GM21576 (cell line): ENCODE measurements around the gene LCNL1.

Experiments used
- ATAC-seq: cut with Tn5 transposase; IDR thresholded peaks from one replicate; pipeline ENCODE4 v1.9.1; 2021; ENCODE audit warnings: mild to moderate bottlenecking, moderate library complexity; ENCODE audit not compliant: unreplicated experiment

Gene LCNL1

DNA sequence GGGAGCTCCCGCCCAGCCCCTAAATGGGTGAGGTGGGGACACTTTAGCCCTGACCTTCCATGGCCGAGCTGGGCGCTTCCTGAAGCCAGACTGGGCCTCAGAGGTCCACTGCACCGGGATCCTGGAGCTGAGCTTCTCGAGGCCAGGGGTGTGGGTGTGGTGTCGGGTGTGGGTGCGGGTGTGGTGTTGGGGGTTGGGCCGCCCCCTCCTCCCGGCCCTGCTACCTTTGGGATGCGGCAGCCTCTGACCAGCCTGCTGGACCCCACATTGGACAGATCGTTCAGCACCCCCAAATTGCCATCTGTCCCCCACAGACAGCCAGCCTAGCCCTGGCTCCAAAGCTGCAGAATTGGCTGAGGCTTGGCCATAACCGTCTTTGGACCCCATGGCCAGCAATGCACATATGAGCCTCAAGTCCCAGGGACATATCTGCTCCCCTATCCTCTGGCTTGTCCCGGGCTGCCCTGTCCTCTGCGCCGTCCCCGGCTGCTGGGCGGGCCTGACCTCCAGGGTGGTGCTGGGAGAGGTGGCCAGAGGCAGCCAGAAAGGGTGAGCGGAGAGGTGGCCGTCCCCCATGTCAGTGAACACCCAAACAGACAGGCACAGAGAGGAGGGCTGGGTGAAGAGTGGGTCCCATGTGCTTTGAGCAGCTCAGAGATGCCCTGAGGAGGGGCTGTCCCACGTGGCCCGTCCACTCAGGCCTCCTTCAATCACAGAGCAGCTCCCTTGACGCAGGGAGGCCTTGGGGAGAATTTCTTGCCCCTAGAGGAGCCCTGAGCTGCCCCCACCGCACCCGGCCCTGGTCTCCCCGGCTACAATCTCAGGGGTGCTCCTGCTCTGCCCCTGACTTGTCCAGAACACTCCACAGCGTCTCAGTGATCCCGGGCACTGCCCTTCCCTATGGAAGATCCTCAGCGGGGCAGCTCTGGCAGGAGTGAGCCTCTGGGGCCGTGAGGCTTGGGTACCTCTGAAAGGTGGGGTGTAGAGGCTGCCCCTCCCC is 8.9 kb upstream of the LCNL1 start:
- no peak for ATAC-seq

- no peak for ATAC-seq
These were observed 7.8 kb upstream of the LCNL1 start for GRCh38 chr9:136974817-136975535.

DNA sequence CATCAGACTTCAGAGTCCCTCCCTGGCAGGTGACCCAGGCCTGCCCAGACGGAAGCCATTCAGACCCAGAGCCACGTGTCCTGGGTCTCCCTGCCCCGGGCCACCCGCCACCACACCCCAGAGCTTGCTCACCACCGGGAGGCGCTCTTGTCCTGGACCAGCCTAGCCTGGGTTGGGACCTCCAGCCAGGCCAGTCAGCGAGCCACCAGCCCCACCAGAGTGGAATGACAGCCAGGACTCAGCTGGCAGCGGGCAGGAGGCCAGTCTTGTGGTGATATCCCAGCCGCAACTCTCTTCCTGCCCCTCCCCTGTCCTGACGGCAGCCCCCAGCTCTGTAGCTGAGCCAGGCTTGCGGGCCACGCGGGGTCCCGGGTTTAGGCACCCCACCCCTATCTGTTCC is 7.1 kb upstream of the LCNL1 start:
- no peak for ATAC-seq

DNA sequence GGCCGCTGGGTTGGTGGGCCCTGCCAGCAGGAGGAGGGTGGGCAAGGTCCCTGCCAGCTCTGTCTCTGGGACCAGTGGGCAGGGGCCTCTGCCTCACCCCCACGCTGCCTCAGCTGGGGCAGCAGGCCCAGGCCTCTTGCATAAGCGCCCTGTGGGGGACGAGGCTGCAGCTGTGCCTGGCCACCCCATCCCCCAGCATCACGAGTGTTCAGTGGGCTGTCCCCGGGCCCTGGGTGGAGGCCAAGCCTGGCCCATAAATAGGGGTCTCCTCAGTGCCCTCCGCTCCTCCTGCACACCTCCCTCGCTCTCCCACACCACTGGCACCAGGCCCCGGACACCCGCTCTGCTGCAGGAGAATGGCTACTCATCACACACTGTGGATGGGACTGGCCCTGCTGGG is 5.6 kb upstream of the LCNL1 start, which contains the start of gene PTGDS:
Gene PTGDS, plus strand, starts transcription at position 282 of the 400 bp plus-strand sequence. Its CDS starts 75 bp downstream, at position 357.
- no peak for ATAC-seq

DNA sequence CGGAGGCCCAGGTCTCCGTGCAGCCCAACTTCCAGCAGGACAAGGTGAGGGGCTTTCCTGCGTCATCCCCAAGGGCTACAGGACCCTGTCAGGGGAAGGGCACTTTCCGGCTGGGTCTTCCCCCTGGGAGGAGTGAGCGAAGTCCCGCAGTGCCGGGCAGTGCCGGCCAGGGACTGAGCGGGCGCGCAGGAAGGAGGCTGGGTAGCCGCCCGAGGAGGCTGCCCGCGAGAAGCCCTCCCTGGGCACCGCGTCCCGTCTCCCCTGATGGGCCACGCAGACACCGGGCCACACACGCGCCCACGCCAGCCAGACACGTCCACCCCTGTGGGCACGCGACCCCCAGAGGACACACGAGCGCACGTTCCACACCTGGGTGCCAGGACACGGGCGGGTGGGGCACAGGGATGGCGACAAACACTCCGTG is 5.1 kb upstream of the LCNL1 start:
- no peak for ATAC-seq

DNA sequence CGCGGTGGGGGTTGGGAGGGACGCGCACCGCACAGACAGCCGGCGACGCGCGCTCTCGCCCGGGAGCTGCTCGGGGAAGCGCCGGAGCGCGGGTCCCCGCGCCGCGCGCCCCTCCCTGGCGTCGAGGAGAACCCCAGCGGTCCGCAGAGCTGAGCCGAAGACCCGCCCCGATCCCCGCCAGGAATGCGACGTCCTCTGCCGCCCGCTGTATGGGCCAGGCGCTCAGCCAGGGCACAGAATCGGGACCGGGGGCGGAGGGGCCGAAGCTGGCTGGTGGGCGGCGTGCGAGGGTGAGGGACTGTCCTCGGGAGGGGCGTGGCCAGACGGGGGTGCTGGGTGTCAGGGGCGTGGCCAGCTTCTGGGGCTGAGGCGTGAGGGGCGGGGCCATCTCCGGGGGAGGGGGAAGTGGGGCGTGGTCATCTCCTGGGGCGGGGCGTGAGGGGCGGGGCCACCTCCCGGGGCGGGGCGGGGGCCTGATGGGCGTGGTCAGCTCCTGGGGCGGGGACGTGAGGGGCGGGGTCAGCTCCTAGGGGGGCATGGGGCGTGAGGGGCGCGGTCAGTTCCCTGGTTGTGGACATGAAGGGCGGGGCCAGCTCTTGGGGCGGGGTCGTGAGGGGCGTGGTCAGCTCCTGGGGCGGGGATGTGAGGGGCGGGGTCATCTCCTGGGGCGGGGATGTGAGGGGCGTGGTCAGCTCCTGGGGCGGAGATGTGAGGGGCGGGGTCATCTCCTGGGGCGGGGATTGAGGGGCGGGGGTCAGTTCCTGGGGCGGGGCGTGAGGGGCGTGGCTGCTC is 4.5 kb upstream of the LCNL1 start:
- no peak for ATAC-seq

DNA sequence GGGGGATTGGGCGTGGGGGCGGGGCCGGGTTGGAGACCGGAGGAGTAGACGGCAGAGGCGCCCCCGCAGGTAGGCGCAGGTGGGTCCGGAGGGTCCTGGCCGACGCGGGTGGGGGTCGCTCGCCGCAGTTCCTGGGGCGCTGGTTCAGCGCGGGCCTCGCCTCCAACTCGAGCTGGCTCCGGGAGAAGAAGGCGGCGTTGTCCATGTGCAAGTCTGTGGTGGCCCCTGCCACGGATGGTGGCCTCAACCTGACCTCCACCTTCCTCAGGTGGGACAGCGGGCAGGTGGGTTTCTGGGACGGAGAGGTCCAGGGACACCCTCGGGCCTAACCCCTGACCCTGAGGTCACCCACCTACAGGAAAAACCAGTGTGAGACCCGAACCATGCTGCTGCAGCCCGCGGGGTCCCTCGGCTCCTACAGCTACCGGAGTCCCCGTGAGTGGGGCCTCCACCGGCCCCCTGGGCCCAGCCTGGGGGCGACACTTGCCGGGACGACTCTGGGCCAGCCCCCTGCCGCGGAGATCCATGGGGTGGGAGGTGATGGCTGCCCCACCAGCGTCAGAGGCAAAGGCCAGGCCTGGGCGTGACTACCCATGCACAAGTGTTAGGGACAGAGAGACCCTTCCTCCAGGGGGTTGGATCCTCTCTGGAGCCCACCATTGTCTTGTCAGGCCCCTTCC is 3.8 kb upstream of the LCNL1 start:
- no peak for ATAC-seq

GRCh38 chr9:136979769-136980587 is 2.8 kb upstream of the LCNL1 start:
- ATAC-seq, result no peak

DNA sequence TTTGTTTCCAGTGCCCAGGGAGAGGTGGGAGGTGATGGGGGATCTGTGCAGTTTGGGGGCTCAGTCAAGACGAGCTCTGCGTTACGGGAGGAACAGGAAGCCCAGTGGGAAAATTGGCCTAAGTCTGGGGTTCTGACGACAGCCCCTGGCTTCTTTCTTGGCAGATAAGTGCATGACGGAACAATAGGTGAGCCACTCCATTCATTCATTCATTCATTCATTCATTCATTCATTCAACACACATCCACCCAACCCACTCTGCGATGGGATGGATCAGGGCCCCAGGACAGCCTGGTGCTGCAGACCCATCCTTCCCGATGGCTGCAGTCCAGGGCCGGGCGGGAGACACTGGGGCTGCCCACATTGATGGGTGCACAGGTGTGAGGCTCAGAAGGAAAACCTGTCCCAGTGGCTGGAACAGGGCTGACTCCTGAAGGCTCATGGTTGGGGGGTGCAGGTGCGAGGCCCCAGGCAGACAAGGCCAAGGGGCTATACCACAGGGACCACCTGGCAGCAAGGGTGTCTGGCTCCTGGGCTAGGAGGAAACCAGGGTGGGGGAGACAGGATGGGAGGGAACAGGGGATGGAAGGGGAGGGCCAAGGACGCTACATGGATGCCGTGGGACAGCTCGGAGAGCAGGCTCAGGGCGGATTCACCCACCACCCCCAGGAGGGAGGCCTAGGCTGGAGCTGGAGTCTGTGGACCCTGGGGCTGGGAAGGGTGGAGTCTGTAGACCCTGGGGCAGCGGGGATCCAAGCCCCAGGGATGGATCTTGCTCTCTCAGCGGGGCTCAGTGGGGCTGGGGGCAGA is 1.9 kb upstream of the LCNL1 start:
- ATAC-seq, result no peak

DNA sequence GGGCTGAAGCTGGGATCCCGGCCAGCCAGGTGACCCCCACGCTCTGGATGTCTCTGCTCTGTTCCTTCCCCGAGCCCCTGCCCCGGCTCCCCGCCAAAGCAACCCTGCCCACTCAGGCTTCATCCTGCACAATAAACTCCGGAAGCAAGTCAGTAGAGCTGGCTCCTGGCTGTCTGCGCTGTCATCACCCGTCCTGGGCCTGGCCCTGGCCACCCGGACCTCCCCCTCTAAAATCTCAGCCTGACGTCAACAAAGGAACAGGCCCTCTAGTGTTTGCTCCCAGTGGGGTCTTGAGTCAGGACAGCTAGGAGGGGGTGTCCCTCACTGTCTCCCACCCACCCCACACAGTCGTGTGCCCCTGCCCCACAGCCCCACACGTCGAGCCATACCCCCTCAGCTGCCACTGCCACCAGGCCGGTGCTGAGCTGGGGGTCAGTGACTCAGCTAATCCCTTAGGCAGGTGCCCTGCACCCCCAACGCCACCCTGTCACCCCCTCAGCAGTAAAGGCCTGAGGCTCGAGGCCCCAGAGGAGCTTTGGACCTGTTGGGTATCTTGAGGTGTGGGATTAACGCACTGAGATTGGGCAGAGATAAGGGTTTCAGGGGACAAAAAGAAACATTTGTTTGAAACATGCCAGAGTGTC is 1.1 kb upstream of the LCNL1 start:
- ATAC-seq, result no peak

- no peak for ATAC-seq
These were observed 374 bp downstream of the LCNL1 start for GRCh38 chr9:136983167-136983566.

- ATAC-seq, result no peak
These were observed 992 bp downstream of the LCNL1 start for GRCh38 chr9:136983656-136984314.

GRCh38 chr9:136984464-136985026 is 1.8 kb downstream of the LCNL1 start:
- ATAC-seq, result no peak

GRCh38 chr9:136985027-136985602 is 2.3 kb downstream of the LCNL1 start:
- no peak for ATAC-seq

- no peak for ATAC-seq
These were observed 3.1 kb downstream of the LCNL1 start for GRCh38 chr9:136985853-136986252.

- ATAC-seq, result no peak
These were observed 6.1 kb downstream of the LCNL1 start for GRCh38 chr9:136988872-136989271.
